ENCODE results near the gene NARS2. TPM values are rescaled to one million over a fixed set of nuclear protein-coding genes. Genes with fewer than 3 reads are reported as not detected.

NARS2 gene
- total RNA-seq, 1 donor from 2014 or later: 16.2 TPM

DNA sequence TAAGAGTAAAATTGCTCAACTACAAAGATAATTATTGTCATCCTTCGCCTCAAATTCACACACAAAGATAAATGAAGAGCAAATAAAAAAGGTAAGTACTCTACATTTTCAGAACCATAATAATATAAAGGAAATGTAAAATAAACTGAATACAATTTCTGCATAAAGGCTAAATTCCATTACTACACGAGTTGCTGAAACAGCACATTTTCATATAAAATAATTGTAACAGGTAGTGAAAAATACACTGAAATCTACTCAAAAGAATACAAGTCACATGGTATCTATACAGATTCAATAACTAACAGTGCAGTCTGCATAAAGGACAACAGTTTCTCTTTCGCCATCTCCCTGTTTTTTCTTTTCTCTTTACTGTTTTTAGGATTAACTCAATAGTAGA lies 102.3 kb downstream of the NARS2 start:
- H3K27ac Mint-ChIP-seq (ENCODE audit: unreplicated experiment): no peak overlapping the region
- peaks cover 4% of the 10 kb centered on the region for H3K36me3 Mint-ChIP-seq (ENCODE audit: low read depth, unreplicated experiment)
- no peak for DNase-seq (ENCODE audit: low spot score)
- H3K9me3 Mint-ChIP-seq (ENCODE audit: unreplicated experiment): no peaks in the 10 kb centered on the region
- H3K4me1 Mint-ChIP-seq (ENCODE audit: unreplicated experiment): peaks cover 11% of the 10 kb centered on the region
- no peak overlapping the region for H3K4me3 Mint-ChIP-seq (ENCODE audit: unreplicated experiment)
- H3K27me3 Mint-ChIP-seq (ENCODE audit: unreplicated experiment): peaks cover 2% of the 10 kb centered on the region
- TF ChIP-seq, protein P1, sequence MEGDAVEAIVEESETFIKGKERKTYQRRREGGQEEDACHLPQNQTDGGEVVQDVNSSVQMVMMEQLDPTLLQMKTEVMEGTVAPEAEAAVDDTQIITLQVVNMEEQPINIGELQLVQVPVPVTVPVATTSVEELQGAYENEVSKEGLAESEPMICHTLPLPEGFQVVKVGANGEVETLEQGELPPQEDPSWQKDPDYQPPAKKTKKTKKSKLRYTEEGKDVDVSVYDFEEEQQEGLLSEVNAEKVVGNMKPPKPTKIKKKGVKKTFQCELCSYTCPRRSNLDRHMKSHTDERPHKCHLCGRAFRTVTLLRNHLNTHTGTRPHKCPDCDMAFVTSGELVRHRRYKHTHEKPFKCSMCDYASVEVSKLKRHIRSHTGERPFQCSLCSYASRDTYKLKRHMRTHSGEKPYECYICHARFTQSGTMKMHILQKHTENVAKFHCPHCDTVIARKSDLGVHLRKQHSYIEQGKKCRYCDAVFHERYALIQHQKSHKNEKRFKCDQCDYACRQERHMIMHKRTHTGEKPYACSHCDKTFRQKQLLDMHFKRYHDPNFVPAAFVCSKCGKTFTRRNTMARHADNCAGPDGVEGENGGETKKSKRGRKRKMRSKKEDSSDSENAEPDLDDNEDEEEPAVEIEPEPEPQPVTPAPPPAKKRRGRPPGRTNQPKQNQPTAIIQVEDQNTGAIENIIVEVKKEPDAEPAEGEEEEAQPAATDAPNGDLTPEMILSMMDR (IDR thresholded peaks at IDR 0.05; ENCODE audit: unreplicated experiment): no peak

- peaks cover 2% of the 10 kb centered on the region for H3K27me3 Mint-ChIP-seq (ENCODE audit: unreplicated experiment)
- peaks cover 4% of the 10 kb centered on the region for H3K36me3 Mint-ChIP-seq (ENCODE audit: low read depth, unreplicated experiment)
- peak overlapping the region; percentile 36 for H3K27ac Mint-ChIP-seq (ENCODE audit: unreplicated experiment)
- no peaks in the 10 kb centered on the region for H3K9me3 Mint-ChIP-seq (ENCODE audit: unreplicated experiment)
- no peak for DNase-seq (ENCODE audit: low spot score)
- TF ChIP-seq, protein P1 (IDR thresholded peaks at IDR 0.05; ENCODE audit: unreplicated experiment): no peak
- no peak overlapping the region for H3K4me3 Mint-ChIP-seq (ENCODE audit: unreplicated experiment)
- peaks cover 11% of the 10 kb centered on the region for H3K4me1 Mint-ChIP-seq (ENCODE audit: unreplicated experiment)
Measured at GRCh38 chr11:78470861-78471442, 103.7 kb downstream of the NARS2 start.

DNA sequence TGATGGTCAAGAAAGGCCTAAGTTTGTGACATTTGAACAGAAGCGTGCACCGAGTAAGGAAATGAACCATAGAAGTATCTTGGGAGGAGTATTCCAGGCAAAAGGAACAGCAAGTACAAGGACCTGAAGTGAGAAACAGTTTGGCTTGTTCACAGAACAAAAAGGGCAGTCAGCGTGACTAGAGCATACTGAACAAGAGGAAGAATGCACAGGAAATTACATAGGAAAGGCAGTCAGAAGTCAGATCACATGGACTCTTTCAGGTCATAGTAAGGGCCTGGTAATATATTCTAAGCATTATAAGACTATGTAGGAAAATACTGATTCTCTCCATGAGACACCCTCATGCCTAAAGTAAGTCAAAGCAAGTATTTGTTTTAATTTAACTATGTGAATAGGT lies 104.8 kb downstream of the NARS2 start:
- TF ChIP-seq, protein P1 (IDR thresholded peaks at IDR 0.05; ENCODE audit: unreplicated experiment): no peak
- no peaks in the 10 kb centered on the region for H3K9me3 Mint-ChIP-seq (ENCODE audit: unreplicated experiment)
- H3K27ac Mint-ChIP-seq (ENCODE audit: unreplicated experiment): peak overlapping the region; percentile 98
- H3K4me3 Mint-ChIP-seq (ENCODE audit: unreplicated experiment): peak overlapping the region; percentile 12
- peaks cover 7% of the 10 kb centered on the region for H3K27me3 Mint-ChIP-seq (ENCODE audit: unreplicated experiment)
- H3K4me1 Mint-ChIP-seq (ENCODE audit: unreplicated experiment): peaks cover 17% of the 10 kb centered on the region
- no peak for DNase-seq (ENCODE audit: low spot score)
- H3K36me3 Mint-ChIP-seq (ENCODE audit: low read depth, unreplicated experiment): peaks cover 11% of the 10 kb centered on the region

DNA sequence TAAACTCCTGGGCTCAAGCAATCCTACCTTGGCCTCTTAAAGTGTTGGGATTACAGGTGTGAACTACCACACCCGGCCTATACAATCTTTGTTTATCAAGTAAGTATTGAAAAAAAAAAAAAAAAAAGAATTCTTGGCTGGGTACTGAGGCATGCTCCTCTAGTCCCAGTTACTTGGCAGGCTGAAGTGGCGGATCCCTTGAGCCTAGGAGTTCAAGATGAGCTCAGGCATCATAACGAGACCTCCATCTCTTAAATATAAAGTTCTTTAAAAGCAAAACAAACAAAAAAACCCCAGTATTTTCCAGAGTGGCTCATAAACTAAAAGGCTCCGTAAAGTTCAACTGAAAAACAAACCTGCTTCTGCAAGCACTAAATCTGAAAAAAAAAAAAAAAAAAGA lies 106.7 kb downstream of the NARS2 start:
- TF ChIP-seq, protein P1 (IDR thresholded peaks at IDR 0.05; ENCODE audit: unreplicated experiment): no peak
- Mint-ChIP-seq H3K9me3 (ENCODE audit: unreplicated experiment) (no peaks in the 10 kb centered on the region), H3K4me1 (ENCODE audit: unreplicated experiment) (peaks cover 17% of the 10 kb centered on the region), H3K4me3 (ENCODE audit: unreplicated experiment) (no peak overlapping the region), H3K27me3 (ENCODE audit: unreplicated experiment) (peaks cover 11% of the 10 kb centered on the region), H3K27ac (ENCODE audit: unreplicated experiment) (no peak overlapping the region), H3K36me3 (ENCODE audit: low read depth, unreplicated experiment) (peaks cover 21% of the 10 kb centered on the region)
- no peak for DNase-seq (ENCODE audit: low spot score)

GRCh38 chr11:78467370-78467769 lies 107.3 kb downstream of the NARS2 start:
- no peaks in the 10 kb centered on the region for H3K9me3 Mint-ChIP-seq (ENCODE audit: unreplicated experiment)
- H3K27me3 Mint-ChIP-seq (ENCODE audit: unreplicated experiment): peaks cover 11% of the 10 kb centered on the region
- H3K4me3 Mint-ChIP-seq (ENCODE audit: unreplicated experiment): no peak overlapping the region
- peak overlapping the region; percentile 67 for H3K27ac Mint-ChIP-seq (ENCODE audit: unreplicated experiment)
- no peak for DNase-seq (ENCODE audit: low spot score)
- peaks cover 21% of the 10 kb centered on the region for H3K36me3 Mint-ChIP-seq (ENCODE audit: low read depth, unreplicated experiment)
- TF ChIP-seq, protein P1 (IDR thresholded peaks at IDR 0.05; ENCODE audit: unreplicated experiment): no peak
- H3K4me1 Mint-ChIP-seq (ENCODE audit: unreplicated experiment): peaks cover 17% of the 10 kb centered on the region

Data from endothelial cell (in vitro differentiated cells).